Liver (tissue), 3 donors: ENCODE measurements around the gene PAK2.
"Not testable (repeated sequence)": the region's sequence is repeated elsewhere in the genome, so short reads cannot be mapped to it uniquely, and the experiment has no call there.

ENCODE experiments used
- ATF3 ChIP-seq: IDR thresholded peaks from 2 replicates; pipeline ENCODE4 v1.6.1; 2016; ENCODE audit warnings: antibody characterized with exemption
- CTCF ChIP-seq: fragments of 150-350 bp; IDR thresholded peaks from 2 replicates; pipeline ENCODE4 v1.5.1; 2017; ENCODE audit warnings: improper control_type of control experiment, low read depth, low read length; ENCODE audit not compliant: missing input control
- HNF4A ChIP-seq, 2 donors: conservative IDR thresholded peaks; 2 replicates each; pipeline ENCODE4 v1.6.1; 2016; ENCODE audit warnings: antibody characterized with exemption in 2 of 2, mild to moderate bottlenecking in 2 of 2
- JUND ChIP-seq, 2 donors: IDR thresholded peaks; 2 replicates each; pipeline ENCODE4 v1.6.1; 2016; ENCODE audit warnings: antibody characterized with exemption in 2 of 2
- MAX ChIP-seq: IDR thresholded peaks from 2 replicates; pipeline ENCODE4 v1.6.1; 2016; ENCODE audit warnings: antibody characterized with exemption
- RAD21 ChIP-seq, 2 donors: IDR thresholded peaks; 2 replicates each; pipeline ENCODE4 v1.6.1; 2016; ENCODE audit warnings: antibody characterized with exemption in 2 of 2, mild to moderate bottlenecking in 2 of 2
- REST ChIP-seq: IDR thresholded peaks from 2 replicates; pipeline ENCODE4 v1.6.1; 2016; ENCODE audit warnings: antibody characterized with exemption, mild to moderate bottlenecking
- ZBTB33 ChIP-seq: IDR thresholded peaks from 2 replicates; pipeline ENCODE4 v1.6.1; 2016; ENCODE audit warnings: antibody characterized with exemption
- donor health status: healthy.
- donor health status: healthy.

- TF ChIP-seq MAX; CTCF; REST; RAD21 (IDR thresholded peaks at IDR 0.05); ZBTB33; ATF3; JUND (IDR thresholded peaks at IDR 0.05); HNF4A (conservative IDR thresholded peaks at IDR 0.05): not testable (repeated sequence)
These were observed 134.9 kb downstream of the PAK2 start for GRCh38 chr3:196874511-196875094.
